ENCODE measurements around the gene LNPK. TPM values are rescaled to one million over a fixed set of nuclear protein-coding genes. Genes with fewer than 3 reads are reported as not detected.

LNPK gene
- polyA plus RNA-seq, result 10.4 TPM

- H3K36me3 Mint-ChIP-seq, result peaks cover 2% of the 10 kb centered on the region
- H3K27ac Mint-ChIP-seq, result peak within 1 kb of the TSS; percentile 73 to 93 (median 91)
- H3K27me3 Mint-ChIP-seq, result no peaks in the 10 kb centered on the region
- peaks cover 15 to 20% (median 20%) of the 10 kb centered on the region in 3 donors for H3K4me1 Mint-ChIP-seq
- no peaks in the 10 kb centered on the region for H3K9me3 Mint-ChIP-seq
- H3K4me3 Mint-ChIP-seq, result peak within 1 kb of the TSS; percentile 90 to 97 (median 93)
Measured at GRCh38 chr2:176001916-176002687, at the start of gene LNPK. Gene LNPK (minus strand): TSS chr2:176002267. CDS start chr2:175995584, 6,683 bp downstream.

- Mint-ChIP-seq H3K4me1 (peaks cover 0 to 3% (median 0%) of the 10 kb centered on the region in 3 donors), H3K27ac (no peak overlapping the region), H3K9me3 (peaks cover 2 to 4% (median 2%) of the 10 kb centered on the region in 3 donors), H3K4me3 (no peak overlapping the region), H3K27me3 (peaks cover 10% of the 10 kb centered on the region), H3K36me3 (no peaks in the 10 kb centered on the region)
Measured at GRCh38 chr2:176039375-176039774, 37.3 kb upstream of the LNPK start.

- H3K27ac Mint-ChIP-seq, result no peak overlapping the region
- H3K4me1 Mint-ChIP-seq, result peaks cover 0 to 3% (median 0%) of the 10 kb centered on the region in 3 donors
Measured at GRCh38 chr2:176038694-176039093, 36.6 kb upstream of the LNPK start.

GRCh38 chr2:176035013-176035691, 33.1 kb upstream of the LNPK start:
- Mint-ChIP-seq H3K4me1 (peaks cover 0 to 3% (median 0%) of the 10 kb centered on the region in 3 donors), H3K27me3 (peaks cover 10% of the 10 kb centered on the region), H3K27ac (no peak overlapping the region), H3K4me3 (no peak overlapping the region), H3K36me3 (no peaks in the 10 kb centered on the region), H3K9me3 (peaks cover 0 to 2% (median 0%) of the 10 kb centered on the region in 3 donors)

More at GRCh38 chr2:176038694-176039093, 36.6 kb upstream of the LNPK start:
- Mint-ChIP-seq H3K4me3 (no peak overlapping the region), H3K36me3 (no peaks in the 10 kb centered on the region), H3K9me3 (peaks cover 2 to 5% (median 4%) of the 10 kb centered on the region in 3 donors), H3K27me3 (peaks cover 10% of the 10 kb centered on the region)

- H3K36me3 Mint-ChIP-seq, result peaks cover 1% of the 10 kb centered on the region
- H3K27me3 Mint-ChIP-seq, result peaks cover 3% of the 10 kb centered on the region
- no peak overlapping the region for H3K4me3 Mint-ChIP-seq
- H3K27ac Mint-ChIP-seq, result no peak overlapping the region
- no peaks in the 10 kb centered on the region for H3K4me1 Mint-ChIP-seq
- H3K9me3 Mint-ChIP-seq, result no peaks in the 10 kb centered on the region
Measured at GRCh38 chr2:176027806-176028205, 25.7 kb upstream of the LNPK start.

- Mint-ChIP-seq H3K9me3 (no peaks in the 10 kb centered on the region), H3K4me3 (no peak overlapping the region), H3K27ac (no peak overlapping the region), H3K4me1 (no peaks in the 10 kb centered on the region), H3K27me3 (peaks cover 8% of the 10 kb centered on the region), H3K36me3 (peaks cover 1% of the 10 kb centered on the region)
Measured at GRCh38 chr2:176025932-176026331, 23.9 kb upstream of the LNPK start.

- Mint-ChIP-seq H3K9me3 (no peaks in the 10 kb centered on the region), H3K27ac (no peak overlapping the region), H3K4me1 (no peaks in the 10 kb centered on the region), H3K27me3 (peaks cover 13% of the 10 kb centered on the region), H3K4me3 (no peak overlapping the region), H3K36me3 (no peaks in the 10 kb centered on the region)
Measured at GRCh38 chr2:176024083-176024482, 22.0 kb upstream of the LNPK start.

- H3K27me3 Mint-ChIP-seq, result peaks cover 15% of the 10 kb centered on the region
- no peak overlapping the region for H3K4me3 Mint-ChIP-seq
- H3K36me3 Mint-ChIP-seq, result no peaks in the 10 kb centered on the region
- H3K9me3 Mint-ChIP-seq, result no peaks in the 10 kb centered on the region
- no peak overlapping the region for H3K27ac Mint-ChIP-seq
- no peaks in the 10 kb centered on the region for H3K4me1 Mint-ChIP-seq
Measured at GRCh38 chr2:176022048-176022447, 20.0 kb upstream of the LNPK start.

- H3K9me3 Mint-ChIP-seq, result no peaks in the 10 kb centered on the region
- H3K4me1 Mint-ChIP-seq, result no peaks in the 10 kb centered on the region
- no peak overlapping the region for H3K27ac Mint-ChIP-seq
- peaks cover 15% of the 10 kb centered on the region for H3K27me3 Mint-ChIP-seq
- no peaks in the 10 kb centered on the region for H3K36me3 Mint-ChIP-seq
- H3K4me3 Mint-ChIP-seq, result no peak overlapping the region
Measured at GRCh38 chr2:176020400-176020799, 18.3 kb upstream of the LNPK start.

GRCh38 chr2:176018708-176019107, 16.6 kb upstream of the LNPK start:
- peaks cover 18% of the 10 kb centered on the region for H3K27me3 Mint-ChIP-seq
- no peaks in the 10 kb centered on the region for H3K36me3 Mint-ChIP-seq
- H3K9me3 Mint-ChIP-seq, result no peaks in the 10 kb centered on the region
- H3K4me1 Mint-ChIP-seq, result no peaks in the 10 kb centered on the region
- peak overlapping the region in 1 of 4 donors; percentile 15 for H3K4me3 Mint-ChIP-seq
- no peak overlapping the region for H3K27ac Mint-ChIP-seq

- Mint-ChIP-seq H3K4me3 (no peak overlapping the region), H3K27ac (no peak overlapping the region), H3K9me3 (no peaks in the 10 kb centered on the region), H3K4me1 (no peaks in the 10 kb centered on the region), H3K36me3 (peaks cover 2% of the 10 kb centered on the region), H3K27me3 (peaks cover 4% of the 10 kb centered on the region)
Measured at GRCh38 chr2:176009445-176009844, 7.4 kb upstream of the LNPK start.

- Mint-ChIP-seq H3K36me3 (peaks cover 2% of the 10 kb centered on the region), H3K27me3 (no peaks in the 10 kb centered on the region), H3K4me3 (no peak overlapping the region), H3K4me1 (peaks cover 10 to 14% (median 13%) of the 10 kb centered on the region in 3 donors), H3K9me3 (no peaks in the 10 kb centered on the region), H3K27ac (no peak overlapping the region)
Measured at GRCh38 chr2:176004934-176005333, 2.9 kb upstream of the LNPK start.

- peaks cover 2% of the 10 kb centered on the region for H3K36me3 Mint-ChIP-seq
- no peaks in the 10 kb centered on the region for H3K9me3 Mint-ChIP-seq
- H3K27ac Mint-ChIP-seq, result peak overlapping the region in 1 of 3 donors; percentile 12
- peak overlapping the region in 1 of 4 donors; percentile 42 for H3K4me3 Mint-ChIP-seq
- no peaks in the 10 kb centered on the region for H3K27me3 Mint-ChIP-seq
- H3K4me1 Mint-ChIP-seq, result peaks cover 15 to 20% (median 18%) of the 10 kb centered on the region in 3 donors
Measured at GRCh38 chr2:176003958-176004357, 1.9 kb upstream of the LNPK start.

- peaks cover 2% of the 10 kb centered on the region for H3K36me3 Mint-ChIP-seq
- peak overlapping the region; percentile 90 to 97 (median 93) for H3K4me3 Mint-ChIP-seq
- H3K4me1 Mint-ChIP-seq, result peaks cover 15 to 20% (median 20%) of the 10 kb centered on the region in 3 donors
- peak overlapping the region; percentile 73 to 93 (median 91) for H3K27ac Mint-ChIP-seq
- H3K9me3 Mint-ChIP-seq, result no peaks in the 10 kb centered on the region
- no peaks in the 10 kb centered on the region for H3K27me3 Mint-ChIP-seq
Measured at GRCh38 chr2:176002688-176003210, 682 bp upstream of the LNPK start.

GRCh38 chr2:176001281-176001915, 669 bp downstream of the LNPK start:
- no peaks in the 10 kb centered on the region for H3K9me3 Mint-ChIP-seq
- H3K27me3 Mint-ChIP-seq, result no peaks in the 10 kb centered on the region
- peak overlapping the region; percentile 90 to 97 (median 93) for H3K4me3 Mint-ChIP-seq
- peak overlapping the region; percentile 73 to 93 (median 91) for H3K27ac Mint-ChIP-seq
- peaks cover 15 to 20% (median 20%) of the 10 kb centered on the region in 3 donors for H3K4me1 Mint-ChIP-seq
- peaks cover 2% of the 10 kb centered on the region for H3K36me3 Mint-ChIP-seq
